ENCODE data around the gene AGTRAP.
A peak's percentile ranks its signal among the peaks of the same experiment; 100 is the strongest.

Gene AGTRAP

GRCh38 chr1:11784993-11785769 is 49.2 kb downstream of the AGTRAP start:
- DNase-seq (ENCODE audit: low spot score): peak; percentile 85

GRCh38 chr1:11786168-11786567 is 50.2 kb downstream of the AGTRAP start:
- in situ Hi-C loops (cut with MboI; ENCODE audit: low pct_unique_long_range_greater_than_20kb, low sequenced_read_pairs, unreplicated experiment): no loop called here
- DNase-seq (ENCODE audit: low spot score): no peak
- TF ChIP-seq CTCF (IDR thresholded peaks at IDR 0.05; ENCODE audit: extremely low read depth, insufficient read depth, missing control alignments): no peak

More at GRCh38 chr1:11784993-11785769, 49.2 kb downstream of the AGTRAP start:
- TF ChIP-seq CTCF (IDR thresholded peaks at IDR 0.05; ENCODE audit: extremely low read depth, insufficient read depth, missing control alignments): peak; percentile 94
- in situ Hi-C loops (cut with MboI; ENCODE audit: low pct_unique_long_range_greater_than_20kb, low sequenced_read_pairs, unreplicated experiment): no loop called here

- in situ Hi-C loops (cut with MboI; ENCODE audit: low pct_unique_long_range_greater_than_20kb, low sequenced_read_pairs, unreplicated experiment): no loop called here
Measured at GRCh38 chr1:11787251-11787803, 51.4 kb downstream of the AGTRAP start.

GRCh38 chr1:11787804-11788436 is 52.0 kb downstream of the AGTRAP start:
- TF ChIP-seq CTCF (IDR thresholded peaks at IDR 0.05; ENCODE audit: extremely low read depth, insufficient read depth, missing control alignments): no peak
- no peak for DNase-seq (ENCODE audit: low spot score)
- in situ Hi-C loops (cut with MboI; ENCODE audit: low pct_unique_long_range_greater_than_20kb, low sequenced_read_pairs, unreplicated experiment): no loop called here

More at GRCh38 chr1:11787251-11787803, 51.4 kb downstream of the AGTRAP start:
- no peak for TF ChIP-seq CTCF (IDR thresholded peaks at IDR 0.05; ENCODE audit: extremely low read depth, insufficient read depth, missing control alignments)
- DNase-seq (ENCODE audit: low spot score): no peak

GRCh38 chr1:11788549-11789053 is 52.7 kb downstream of the AGTRAP start:
- DNase-seq (ENCODE audit: low spot score): no peak
- in situ Hi-C loops (cut with MboI; ENCODE audit: low pct_unique_long_range_greater_than_20kb, low sequenced_read_pairs, unreplicated experiment): no loop called here
- TF ChIP-seq CTCF (IDR thresholded peaks at IDR 0.05; ENCODE audit: extremely low read depth, insufficient read depth, missing control alignments): no peak

- in situ Hi-C loops (cut with MboI; ENCODE audit: low pct_unique_long_range_greater_than_20kb, low sequenced_read_pairs, unreplicated experiment): no loop called here
- no peak for DNase-seq (ENCODE audit: low spot score)
- no peak for TF ChIP-seq CTCF (IDR thresholded peaks at IDR 0.05; ENCODE audit: extremely low read depth, insufficient read depth, missing control alignments)
Measured at GRCh38 chr1:11789126-11790067, 53.5 kb downstream of the AGTRAP start.

Data from GM13977 (cell line).